HG02759 (cell line): Measurements from ENCODE around the gene BCL2L1.

Source experiments
- ATAC-seq: cut with Tn5 transposase; IDR thresholded peaks from one replicate; pipeline ENCODE4 v1.9.1; 2021; ENCODE audit warnings: mild to moderate bottlenecking, moderate library complexity; ENCODE audit not compliant: unreplicated experiment

BCL2L1 gene

GRCh38 chr20:31615416-31615815 is 107.3 kb downstream of the BCL2L1 start:
- no peak for ATAC-seq
